ENCODE results near the gene SUV39H1.
"Not testable (repeated sequence)": the region's sequence is repeated elsewhere in the genome, so short reads cannot be mapped to it uniquely, and the experiment has no call there.

Gene SUV39H1

DNA sequence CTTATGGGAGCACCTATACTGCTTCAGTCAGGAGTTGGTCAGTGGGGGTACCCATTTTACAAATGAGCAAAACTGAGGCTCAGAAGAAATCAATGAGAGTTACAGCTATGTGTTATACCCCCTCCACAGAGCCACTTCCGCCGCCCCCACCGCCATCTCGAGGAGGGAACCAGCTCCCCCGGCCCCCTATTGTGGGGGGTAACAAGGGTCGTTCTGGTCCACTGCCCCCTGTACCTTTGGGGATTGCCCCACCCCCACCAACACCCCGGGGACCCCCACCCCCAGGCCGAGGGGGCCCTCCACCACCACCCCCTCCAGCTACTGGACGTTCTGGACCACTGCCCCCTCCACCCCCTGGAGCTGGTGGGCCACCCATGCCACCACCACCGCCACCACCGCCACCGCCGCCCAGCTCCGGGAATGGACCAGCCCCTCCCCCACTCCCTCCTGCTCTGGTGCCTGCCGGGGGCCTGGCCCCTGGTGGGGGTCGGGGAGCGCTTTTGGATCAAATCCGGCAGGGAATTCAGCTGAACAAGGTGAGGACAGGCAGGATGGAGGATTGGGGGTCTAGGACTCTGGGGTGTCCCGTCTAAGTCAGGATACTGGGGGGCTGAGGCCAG, 7.9 kb upstream of the SUV39H1 start:
- no peak for DNase-seq (ENCODE audit: low read depth)

DNA sequence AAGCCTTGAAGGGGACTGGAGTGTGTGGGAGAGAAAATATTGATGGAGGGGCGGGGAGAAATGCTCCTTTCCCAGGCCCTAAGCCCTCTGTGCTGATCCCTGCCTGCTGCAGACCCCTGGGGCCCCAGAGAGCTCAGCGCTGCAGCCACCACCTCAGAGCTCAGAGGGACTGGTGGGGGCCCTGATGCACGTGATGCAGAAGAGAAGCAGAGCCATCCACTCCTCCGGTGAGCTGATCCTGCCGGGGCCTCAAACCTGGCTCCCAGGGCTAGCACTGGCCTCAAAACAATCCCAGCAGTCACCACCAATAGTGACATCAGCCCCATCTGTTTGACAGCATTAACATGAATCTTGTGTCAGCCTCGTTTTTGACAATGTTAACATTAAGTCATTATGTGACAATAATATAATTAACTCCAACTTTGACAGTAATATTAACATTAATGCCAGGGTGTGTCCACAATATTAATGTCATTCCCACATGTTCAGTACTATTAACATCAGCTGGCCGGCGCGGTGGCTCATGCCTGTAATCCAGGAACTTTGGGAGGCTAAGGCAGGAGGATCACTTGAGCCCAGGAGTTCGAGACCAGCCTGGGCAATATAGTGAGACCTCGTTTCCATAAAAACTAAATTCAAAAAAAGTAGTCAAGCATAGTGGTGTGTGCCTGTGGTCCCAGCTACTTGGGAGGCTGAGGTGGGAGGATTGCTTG, 7.2 kb upstream of the SUV39H1 start:
- DNase-seq (ENCODE audit: low read depth), result no peak

DNA sequence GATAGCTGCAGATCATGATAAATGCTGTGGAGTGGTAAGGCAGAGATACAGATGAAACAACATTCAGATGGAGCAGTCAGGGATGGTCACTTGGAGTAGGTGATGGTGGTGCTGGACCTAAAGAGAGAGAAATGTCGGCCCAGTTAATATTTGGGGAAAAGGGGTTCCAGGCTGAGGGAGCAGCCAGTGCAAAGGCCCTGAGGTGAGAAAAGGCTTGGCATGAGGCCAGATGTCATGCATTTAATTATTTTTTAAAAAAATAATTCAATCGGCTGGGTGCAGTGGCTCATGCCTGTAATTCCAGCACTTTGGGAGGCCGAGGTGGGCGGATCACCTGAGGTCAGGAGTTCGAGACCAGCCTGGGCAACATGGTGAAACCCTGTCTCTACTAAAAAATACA, 4.8 kb upstream of the SUV39H1 start:
- not testable (repeated sequence) for DNase-seq (ENCODE audit: low read depth)

DNA sequence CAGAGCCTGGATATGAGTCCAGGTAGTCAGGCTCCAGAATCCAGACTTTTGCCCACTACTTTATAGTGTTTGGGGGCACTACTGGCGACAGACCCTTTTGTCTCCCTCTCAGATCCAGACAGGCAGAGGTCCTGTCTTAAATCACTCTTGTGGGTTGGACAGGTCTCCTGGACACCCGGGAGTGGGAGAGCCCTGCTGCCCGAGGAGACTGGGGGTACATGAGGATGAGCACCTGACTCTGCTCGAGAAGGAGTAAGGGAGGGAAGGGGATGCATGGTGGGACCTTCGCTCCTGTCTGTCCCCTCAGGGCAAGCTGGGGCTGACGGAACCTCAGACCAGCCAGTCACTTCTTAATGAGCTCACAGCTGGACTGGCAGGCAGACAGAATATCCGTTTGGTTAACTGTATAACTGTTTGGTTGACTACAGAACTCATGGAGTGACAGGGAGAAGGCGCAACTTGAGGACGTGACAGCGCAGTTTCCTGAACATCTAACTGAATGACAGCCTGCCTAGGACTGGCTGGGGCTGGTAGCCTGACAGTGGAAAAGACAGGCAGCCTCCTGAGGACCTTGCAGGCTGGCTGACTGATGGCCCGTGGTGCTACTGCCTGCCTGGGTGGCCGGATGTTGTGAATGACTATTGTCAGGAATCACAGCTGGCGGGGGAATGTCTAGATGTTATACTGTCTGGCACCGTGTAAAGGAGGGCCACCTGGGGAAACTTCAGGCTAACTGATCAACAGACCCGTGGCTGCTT, 1.6 kb upstream of the SUV39H1 start:
- no peak for DNase-seq (ENCODE audit: low read depth)

DNA sequence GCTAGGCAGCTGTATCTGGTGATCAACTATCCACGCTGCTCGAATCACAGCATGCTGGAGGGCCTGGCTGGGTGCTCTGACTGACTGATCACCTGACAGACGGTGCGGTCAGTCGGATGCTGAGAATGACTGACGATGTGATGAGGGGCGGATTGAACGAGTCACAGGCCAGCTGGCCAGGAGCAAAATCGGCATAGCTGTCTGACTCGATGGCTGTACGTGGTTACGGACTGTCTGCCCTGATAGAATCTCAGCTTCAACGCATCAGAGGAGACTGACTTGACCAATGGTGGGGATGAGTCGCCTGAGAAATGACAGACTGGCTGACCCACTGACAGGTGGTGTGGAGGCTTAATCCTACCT, 1.0 kb upstream of the SUV39H1 start:
- no peak for DNase-seq (ENCODE audit: low read depth)

DNA sequence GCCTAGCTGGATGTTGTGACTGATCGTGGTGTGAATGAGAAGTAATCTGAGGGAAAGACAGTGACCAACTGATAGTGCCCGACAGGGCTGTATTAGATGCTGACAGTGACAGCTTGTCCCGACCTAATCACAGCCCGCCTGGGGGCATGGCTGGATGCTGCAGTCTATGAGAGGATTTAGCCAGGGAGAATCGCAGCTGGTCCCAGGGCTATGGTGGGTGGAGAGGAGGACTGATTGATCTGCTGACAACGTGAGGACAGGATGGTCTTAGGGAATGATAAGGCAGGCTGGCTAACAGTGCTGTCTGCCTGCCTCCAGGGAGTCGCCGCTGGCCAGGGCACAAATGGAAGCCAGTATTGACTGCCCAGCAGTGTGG, 621 bp upstream of the SUV39H1 start:
- no peak for DNase-seq (ENCODE audit: low read depth)

DNA sequence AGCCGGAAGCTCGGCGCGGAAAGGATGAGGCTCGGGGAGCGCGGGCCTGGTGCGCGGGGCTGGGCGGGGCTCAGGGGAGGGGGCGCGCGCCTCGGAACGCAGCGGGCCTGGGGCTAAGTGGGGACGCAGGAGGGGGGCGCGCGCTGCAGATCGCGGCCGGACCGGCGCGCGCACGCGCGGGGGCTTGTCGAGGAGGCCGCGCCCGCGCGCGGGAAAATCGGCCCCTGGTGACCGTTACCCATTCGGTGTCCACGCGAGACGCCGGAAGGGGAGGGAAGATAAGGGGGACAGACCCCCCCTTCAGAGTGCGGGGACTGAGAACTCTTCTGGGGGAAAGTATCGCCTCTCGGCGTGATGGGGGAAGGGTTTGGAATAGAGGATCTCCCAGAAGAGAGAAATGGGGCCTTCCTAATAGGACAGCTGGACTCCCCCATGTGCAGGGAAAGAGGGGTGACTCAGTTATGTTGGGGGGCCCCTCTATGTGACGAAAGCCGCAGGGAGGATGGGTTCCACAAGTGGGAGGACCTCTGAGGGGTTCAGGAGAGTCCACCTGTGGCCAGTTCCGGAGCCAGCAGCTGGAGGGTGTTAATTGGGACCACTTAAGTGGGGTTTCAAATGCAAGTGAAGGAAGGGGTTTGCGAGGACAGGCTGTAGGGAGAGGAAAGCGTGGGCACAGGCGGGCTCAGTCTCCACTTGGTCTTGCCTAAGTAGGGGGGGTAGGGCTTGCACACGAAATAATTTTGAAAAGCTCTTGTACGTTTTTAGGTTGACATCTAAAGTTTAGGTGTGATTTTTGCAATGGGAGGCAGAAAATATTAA, 584 bp downstream of the SUV39H1 start:
- DNase-seq (ENCODE audit: low read depth), result no peak

DNA sequence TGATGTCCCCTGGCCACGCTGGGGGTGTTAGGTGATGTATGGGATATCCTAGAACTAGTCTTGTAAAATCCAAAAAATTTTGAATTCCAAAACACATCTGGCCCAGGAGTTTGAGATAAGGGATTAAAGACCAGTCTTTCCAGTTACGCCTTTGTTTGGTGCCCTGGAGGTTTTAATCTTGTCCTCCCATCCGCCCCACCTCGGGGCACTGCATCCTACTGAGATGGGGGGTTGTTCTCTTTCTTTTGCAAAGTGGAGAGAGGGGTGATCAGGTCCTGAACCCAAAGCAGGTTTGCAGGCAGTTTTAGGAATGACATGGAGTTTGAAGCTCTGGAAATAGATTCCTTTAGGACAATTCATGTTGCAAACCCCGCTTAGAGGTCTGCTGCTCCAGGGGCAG, 1.8 kb downstream of the SUV39H1 start:
- DNase-seq (ENCODE audit: low read depth), result no peak

DNA sequence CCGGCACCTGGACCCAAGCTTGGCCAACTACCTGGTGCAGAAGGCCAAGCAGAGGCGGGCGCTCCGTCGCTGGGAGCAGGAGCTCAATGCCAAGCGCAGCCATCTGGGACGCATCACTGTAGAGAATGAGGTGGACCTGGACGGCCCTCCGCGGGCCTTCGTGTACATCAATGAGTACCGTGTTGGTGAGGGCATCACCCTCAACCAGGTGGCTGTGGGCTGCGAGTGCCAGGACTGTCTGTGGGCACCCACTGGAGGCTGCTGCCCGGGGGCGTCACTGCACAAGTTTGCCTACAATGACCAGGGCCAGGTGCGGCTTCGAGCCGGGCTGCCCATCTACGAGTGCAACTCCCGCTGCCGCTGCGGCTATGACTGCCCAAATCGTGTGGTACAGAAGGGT, 3.7 kb downstream of the SUV39H1 start:
- DNase-seq (ENCODE audit: low read depth), result no peak

DNA sequence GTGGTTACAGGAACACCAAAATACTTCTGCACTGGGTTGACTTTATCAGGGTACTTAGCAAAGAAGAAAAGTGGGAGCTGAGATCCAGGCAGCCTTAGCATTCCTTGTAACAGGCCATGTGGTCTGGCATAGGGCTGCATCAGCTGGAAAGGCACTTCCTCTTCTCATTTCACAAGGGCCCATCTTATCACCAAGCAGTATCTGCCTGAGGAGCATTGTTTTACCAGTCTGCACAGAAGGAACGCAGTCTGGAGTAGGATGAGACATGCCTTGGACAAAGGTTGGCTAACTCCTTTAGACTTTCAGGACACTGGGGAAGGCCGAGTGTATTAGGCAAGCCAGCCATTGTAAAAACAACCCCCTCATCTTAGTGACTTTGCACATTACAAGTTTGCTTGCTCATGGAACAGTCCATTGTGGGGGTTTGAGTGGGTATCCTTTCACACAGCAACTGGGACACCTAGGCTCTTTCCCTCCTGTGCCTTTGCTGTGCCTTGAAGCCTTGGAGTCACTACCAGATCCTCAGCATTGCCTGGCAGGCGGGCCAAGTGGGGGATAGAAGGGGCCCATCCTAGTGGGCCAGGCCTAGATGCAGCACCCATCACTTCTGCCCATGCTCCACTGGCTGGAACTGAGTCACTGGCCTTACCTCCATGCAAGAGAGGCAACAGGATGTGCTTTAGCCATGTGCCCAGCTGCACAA, 4.6 kb downstream of the SUV39H1 start:
- no peak for DNase-seq (ENCODE audit: low read depth)

DNA sequence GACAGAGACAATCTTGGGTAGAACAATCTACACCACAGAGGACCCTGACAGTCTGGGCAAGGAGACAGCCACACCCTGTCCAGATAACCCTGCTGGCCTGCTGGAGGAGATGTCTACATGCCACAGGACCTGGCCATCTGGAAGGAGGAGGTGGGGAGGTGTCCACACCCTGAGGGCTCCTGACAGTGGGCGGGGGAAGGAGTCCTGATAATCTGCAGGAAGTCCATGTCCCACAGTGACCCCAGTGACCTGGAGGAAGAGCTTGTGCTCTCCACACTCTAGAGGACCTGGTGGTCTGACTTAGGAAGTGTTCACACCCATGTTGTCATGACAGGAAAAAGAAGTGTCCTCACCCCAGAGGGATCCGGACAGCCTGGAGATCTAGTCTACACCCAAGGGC, 5.5 kb downstream of the SUV39H1 start:
- no peak for DNase-seq (ENCODE audit: low read depth)

DNA sequence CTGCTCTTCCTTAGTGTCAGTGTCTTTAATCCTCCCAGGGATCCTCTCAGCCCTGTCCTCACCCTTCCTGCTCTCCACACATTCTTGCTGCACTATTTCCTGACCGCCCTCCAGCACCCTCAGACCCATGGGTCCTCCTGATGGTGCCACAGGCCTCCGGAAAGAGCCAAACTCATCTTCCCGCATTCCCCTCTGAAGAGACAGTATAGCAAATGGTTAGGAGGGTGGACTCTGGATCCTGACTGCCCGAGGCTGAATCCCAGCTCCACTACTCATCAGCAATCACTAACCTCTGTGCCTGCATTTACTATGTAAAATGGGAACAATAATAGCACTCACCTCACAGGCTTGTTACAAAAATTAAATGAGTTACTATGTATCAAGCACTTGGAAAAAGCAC, 6.2 kb downstream of the SUV39H1 start:
- DNase-seq (ENCODE audit: low read depth), result no peak

DNA sequence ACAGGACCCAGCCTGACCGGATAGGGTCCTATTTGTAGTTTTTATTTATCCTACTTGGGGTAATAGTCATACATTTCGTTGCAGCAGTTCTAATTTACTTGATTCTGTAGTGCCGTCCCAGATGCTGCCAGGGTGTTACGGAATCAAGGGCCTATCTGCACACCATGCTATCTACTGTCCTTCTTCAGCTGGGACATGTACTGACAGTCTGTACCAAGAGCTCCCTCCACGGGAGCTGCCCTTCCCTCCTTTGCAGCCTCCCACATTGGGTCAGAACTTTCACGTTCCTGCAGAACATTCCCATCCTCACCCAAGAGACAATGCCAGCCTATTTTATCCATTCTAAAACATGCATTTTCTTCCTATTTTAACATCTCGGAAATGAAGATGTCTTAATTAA, 6.7 kb downstream of the SUV39H1 start:
- DNase-seq (ENCODE audit: low read depth), result no peak

DNA sequence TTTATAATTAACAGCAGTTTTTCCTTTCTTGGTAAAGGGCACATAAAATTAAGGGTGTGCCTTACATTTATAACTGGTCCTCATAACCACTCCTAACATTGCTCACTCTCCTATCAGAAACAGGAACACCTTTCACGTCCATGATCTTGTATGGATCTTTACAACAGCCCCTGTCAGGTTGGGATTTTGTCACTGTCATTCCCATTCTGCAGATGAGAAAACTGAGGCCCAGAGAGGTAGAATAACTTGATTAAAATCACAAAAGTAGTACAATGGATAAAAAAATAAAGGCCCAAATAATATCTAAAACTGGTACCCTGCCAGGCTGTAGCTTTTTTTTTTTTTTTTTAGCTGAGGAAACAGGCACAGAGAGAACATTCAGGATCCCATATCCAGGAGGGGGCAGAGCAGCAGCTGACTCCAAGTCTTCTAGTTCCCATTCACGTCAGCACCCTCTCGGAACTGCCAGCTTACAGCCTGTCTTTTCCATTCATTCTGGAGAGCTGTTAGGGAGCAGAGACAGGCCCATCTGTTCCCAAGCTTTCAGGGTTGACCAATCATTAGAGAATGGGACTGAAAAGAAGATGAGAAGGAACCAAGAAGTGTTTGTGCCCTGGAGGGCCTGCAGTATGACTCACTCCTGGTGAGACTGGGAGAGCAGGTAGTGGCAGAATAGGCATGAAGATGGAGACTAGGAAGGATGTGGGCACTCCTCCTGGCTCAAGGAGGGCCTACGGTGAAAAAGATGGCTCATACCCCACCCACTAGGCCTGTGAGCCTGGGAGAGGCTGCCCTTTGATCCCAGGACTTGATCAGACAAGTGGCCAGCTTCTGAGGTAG, 7.3 kb downstream of the SUV39H1 start:
- DNase-seq (ENCODE audit: low read depth), result no peak

DNA sequence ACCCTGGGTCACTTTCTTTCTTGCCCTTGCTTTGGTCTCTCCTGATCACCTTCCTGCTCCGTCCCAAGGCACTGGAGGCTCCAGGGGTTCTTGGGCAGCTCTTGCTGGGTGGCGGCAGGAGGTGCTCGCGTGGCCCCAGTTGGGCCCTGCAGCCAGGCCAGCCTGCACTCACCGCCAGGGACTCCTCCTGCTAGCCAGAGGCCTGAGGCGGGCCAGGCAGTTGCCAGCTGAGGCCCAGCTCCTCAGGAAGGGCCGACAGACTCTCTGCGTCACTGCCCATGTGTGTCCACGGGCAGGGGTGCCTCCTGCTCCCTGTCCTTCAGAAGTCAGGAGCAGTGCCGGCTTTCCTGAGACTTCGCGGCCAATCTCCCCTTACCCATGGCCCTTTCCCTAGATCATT, 9.3 kb downstream of the SUV39H1 start:
- no peak for DNase-seq (ENCODE audit: low read depth)

DNA sequence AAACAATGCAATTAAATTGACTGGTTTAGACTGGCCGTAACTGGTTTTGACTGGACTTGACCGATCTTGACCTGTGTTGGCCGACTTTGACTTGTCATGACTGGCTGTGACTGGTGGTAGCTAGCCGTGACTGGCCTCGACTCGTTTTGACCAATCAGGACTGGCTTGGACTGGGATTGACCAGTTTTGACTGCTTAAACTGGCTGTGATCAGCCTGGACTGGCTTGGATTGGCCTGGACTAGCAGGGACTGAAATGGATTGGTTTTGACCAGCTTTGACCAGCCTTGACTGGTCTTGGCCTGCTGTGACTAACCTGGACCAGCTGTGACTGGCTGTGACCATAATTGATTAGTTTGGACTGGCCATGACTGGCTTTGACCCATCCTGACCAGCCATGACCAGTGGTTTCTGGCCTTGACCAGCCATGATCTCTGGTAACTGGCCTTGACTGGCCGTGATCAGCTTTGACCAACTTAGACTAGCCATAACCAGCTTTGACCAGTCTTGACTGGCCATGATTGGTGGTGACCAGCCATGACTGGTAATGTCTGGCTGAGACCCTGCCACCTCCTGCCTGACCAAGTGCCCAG, 13.1 kb downstream of the SUV39H1 start:
- DNase-seq (ENCODE audit: low read depth), result no peak

DNA sequence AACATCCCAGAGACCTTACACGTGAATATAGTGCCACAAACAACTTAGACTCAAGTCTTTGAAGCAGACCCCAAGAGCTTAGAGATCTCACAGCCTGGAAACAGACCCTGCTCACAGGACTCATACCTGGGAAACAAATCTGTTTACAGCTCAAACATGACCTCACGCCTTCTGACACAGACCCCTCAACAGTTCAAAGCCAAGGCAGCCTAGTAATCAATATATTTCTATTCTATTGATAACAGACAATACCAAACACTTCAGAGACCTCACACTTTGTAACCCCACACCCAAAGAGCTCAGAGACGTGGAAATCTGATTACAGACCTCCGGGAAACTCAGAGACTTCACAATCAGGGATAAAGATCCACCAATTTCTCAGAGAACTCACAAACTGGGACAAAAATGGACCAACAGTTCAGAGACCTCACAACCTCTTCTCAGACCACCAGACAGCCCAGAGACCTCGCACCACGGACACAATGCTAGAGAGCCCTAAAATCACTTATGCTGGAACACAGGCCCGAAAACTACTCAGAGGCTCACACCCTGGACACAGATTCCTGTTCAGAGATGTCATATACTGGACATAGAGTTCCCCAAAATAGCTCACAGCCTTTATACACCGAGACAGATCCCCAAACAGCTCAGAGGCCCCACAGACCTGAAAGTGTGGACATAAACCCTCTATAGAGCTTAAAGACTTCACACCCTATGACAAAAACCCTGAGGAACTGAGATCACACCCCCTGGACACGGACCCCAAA, 14.8 kb downstream of the SUV39H1 start:
- no peak for DNase-seq (ENCODE audit: low read depth)

DNA sequence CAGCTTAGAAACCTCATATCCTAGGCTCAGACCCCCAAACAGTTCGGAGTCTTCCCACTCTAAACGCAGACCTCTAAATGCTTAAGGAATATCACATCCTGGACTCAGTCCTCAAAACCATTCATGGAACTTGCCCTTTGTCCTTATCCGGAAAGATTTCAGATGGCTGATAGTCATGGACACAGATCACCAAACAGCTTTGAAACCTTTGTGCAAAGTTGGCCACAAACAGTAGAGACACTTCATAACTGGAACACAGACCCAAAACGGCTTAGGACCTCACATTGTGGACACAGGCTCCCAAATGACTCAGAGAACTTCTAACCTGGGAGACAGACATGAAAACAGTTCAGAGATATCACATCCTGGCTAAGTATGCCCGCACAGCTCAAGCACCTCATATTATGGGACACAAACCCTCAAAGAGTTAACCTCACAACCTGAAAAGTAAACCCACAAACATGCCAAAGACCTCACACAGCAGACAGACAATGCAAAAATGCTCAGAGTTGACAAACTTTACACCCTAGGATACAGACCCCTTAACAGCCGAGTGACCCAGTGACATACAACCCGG, 15.5 kb downstream of the SUV39H1 start:
- DNase-seq (ENCODE audit: low read depth), result no peak

DNA sequence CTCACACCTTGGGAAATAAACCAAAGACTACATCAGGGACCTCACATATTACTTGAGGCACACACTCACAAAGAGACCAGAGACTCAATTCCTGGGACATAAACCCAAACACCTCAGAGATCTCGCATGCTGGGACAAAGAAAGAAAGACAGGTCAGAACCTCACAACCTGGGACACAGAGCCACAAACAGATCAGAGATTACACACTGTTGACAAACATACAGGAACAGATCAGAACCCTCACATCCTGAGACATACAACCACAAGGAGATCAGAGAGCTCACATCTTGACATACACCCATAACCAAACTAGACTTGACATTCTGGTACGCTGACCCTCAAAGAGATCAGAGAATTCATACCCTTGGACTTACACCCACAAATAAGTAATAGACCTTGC, 17.3 kb downstream of the SUV39H1 start:
- no peak for DNase-seq (ENCODE audit: low read depth)

DNA sequence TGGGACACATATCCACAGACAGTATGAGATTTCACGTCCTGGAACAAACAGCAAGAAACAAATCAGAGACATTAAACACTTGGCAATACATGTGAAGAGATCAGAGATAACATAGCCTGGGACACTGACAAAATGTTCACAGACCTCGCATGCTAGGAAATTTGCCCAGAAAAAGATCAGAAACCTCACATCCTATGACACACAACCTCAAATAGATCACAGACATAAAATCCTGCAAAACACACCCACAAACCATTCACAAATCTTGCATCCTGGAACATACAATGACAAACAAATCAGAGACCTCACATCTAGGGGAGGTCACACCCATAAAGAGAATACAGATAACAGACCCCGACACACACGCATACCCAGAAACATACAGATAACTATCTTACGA, 18.0 kb downstream of the SUV39H1 start:
- DNase-seq (ENCODE audit: low read depth), result no peak
